ENCODE results near the gene CHCHD6.
A peak's percentile ranks its signal among the peaks of the same experiment; 100 is the strongest.

DNA sequence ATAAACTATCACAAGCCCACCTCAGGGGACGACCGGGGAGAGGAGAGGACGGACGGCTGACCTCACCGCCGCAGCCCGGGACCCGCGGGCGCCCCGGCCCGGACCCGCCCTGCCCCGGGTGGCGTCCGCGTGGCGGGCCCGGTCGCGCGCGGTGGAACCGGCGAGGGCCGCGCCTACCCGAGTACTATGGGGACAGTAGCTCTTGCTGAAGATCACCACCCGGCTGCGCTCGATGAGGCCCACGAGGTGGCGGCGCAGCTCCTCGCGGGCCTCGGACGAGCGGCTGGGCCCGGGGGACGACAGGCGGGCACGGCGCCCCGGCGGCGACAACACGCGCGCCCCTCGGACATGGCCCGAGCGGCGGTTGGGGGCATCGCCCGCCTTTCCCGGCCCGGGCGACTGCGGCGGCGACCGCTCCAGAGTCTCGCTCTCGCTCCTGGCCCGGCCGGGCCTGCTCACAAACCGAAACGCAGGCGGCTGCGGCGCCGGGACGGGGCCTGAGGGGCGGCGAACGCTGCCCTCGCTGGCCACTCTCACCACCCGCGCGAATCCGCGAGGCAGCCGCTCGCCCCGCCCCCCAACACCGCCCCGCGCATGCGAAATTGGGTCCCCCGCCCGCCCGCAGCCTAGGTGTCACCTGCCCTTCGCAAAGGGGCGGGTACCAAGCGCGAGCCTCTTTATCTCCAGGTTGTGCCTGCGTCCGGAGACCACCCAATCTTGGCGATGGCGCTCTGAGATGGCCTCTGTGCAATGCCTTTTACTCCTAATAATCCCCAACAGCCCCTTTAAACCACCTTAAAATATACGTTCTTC, 49.3 kb upstream of the CHCHD6 start, which contains the start of gene TXNRD3:
- TF ChIP-seq, protein P1, sequence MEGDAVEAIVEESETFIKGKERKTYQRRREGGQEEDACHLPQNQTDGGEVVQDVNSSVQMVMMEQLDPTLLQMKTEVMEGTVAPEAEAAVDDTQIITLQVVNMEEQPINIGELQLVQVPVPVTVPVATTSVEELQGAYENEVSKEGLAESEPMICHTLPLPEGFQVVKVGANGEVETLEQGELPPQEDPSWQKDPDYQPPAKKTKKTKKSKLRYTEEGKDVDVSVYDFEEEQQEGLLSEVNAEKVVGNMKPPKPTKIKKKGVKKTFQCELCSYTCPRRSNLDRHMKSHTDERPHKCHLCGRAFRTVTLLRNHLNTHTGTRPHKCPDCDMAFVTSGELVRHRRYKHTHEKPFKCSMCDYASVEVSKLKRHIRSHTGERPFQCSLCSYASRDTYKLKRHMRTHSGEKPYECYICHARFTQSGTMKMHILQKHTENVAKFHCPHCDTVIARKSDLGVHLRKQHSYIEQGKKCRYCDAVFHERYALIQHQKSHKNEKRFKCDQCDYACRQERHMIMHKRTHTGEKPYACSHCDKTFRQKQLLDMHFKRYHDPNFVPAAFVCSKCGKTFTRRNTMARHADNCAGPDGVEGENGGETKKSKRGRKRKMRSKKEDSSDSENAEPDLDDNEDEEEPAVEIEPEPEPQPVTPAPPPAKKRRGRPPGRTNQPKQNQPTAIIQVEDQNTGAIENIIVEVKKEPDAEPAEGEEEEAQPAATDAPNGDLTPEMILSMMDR (IDR thresholded peaks at IDR 0.05), result peak in 2 of 6 experiments; percentile 19
- TF ChIP-seq POLR2A (IDR thresholded peaks at IDR 0.05), result peak; percentile 79 to 83

Data from adrenal gland (tissue), 5 donors.